GM19328 (cell line): ENCODE measurements around the gene LRRC45.
"Not testable (repeated sequence)": the region's sequence is repeated elsewhere in the genome, so short reads cannot be mapped to it uniquely, and the experiment has no call there.

Experiments
- ATAC-seq: cut with Tn5 transposase; IDR thresholded peaks from one replicate; pipeline ENCODE4 v1.9.1; 2021; ENCODE audit warnings: mild to moderate bottlenecking, moderate library complexity; ENCODE audit not compliant: unreplicated experiment

Gene LRRC45

DNA sequence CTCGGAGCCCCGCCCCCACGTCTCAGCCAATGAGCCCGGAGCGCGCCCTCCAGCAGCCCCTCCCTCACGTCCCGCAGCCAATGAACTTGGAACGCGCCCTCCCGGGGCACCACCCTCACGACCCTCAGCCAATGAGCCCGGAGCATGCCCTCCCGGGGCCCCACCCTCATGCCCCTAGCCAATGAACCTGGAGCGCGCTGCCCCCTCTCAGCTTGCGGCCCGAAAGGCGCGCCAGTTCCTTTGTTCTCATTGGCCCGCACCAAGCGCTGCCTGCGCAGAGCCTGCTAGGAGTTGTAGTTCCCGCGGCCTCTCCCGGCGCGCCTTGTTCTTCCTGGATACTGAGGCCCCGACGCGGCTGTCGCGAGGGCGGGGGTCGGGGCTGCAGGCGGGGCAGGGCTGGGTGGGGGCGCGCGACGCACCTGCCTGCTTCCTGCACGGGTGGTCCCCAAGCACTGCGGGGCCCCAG, at the start of gene LRRC45:
Gene LRRC45 (plus strand): TSS at position 325 of the 466 bp plus-strand sequence. CDS start 339 bp downstream, outside the sequence.
- ATAC-seq: peak; percentile 82

DNA sequence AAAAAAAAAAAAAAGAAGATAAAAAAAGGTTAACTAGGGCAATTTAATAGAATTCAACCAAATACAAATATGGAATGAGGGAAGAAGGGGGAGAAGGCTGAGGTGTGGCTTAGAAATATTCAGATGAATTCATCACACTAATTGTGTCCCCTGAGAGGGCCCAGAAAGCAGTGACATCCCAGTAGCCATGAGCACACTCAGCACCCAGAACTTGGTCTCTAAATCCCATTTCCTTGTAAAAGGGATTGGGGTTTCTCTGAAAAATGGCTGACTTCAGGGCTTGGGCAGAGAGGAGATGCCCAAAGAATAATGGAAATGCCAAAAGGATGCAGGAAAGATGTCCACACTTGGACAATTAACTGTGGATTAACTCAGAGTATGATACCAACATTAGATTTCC, 49.7 kb upstream of the LRRC45 start:
- ATAC-seq: no peak

DNA sequence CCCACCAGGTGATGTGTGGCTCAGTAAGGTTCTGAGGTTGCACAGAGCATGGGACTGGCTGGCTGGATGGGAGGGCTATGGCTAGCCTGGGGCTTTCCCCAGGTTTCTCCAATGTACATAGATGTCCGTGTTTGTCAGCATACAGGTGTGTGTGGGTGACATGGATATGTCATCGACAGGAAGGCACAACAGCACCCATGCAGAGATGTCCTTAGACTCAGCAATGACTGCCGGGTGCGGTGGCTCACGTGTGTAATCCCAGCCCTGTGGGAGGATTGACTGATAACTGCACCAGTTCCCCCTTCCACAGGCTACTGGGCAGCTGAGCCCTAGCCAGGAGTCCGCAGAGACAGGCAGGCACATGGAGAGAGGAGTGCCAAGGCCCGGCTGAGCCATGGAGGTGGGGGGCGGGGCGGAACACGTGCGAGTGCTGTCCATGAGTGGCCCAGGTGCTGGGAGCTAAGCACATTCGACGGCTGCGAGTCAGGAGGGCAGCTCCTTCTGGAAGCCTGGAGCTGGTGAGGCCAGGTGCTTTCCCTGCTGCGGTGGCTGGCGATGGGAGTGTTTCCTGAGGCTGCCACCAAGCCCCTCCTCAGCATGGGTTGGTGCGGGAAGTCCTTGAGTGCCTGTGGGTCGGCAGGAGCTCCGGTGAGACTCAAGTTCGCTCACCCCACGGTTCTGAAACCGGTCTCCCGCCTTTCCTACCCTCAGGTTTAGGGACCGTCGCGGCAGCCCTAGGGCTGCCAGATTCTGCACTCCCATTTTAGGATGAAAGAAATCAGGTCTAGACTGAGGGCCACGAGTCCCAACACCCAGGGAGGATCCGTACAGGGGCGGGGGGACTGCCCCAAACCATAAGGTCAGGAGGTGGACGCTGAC, 46.5 kb upstream of the LRRC45 start:
- ATAC-seq: no peak

DNA sequence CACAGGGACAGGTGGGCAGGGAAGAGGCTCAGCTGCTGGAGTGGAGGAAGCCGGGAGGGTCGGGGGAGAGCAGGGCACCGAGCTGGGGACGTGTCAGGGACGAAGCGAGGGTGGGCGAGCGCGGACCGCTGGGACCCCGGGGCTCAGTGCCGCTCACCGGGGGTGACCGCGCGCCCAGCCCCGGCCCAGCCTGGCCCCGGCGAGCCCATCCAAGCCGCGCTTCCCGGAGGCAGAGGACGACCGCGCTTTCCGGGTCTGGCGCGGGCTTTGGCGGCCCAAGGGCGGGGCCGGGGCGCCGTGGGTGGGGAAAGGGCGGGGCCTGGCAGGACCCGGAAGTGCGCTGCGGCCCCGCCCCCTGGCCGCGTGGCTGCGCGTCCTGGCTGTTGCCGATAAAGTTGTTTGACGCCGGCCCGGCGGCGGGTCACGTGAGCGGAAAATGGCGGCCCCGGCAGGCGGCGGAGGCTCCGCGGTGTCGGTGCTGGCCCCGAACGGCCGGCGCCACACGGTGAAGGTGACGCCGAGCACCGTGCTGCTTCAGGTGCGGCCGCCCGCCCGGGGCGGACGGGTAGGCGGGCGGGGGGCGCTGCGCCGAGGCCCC, 45.8 kb upstream of the LRRC45 start, which contains the start of gene ASPSCR1:
Gene ASPSCR1 (plus strand): TSS at position 419 of the 598 bp plus-strand sequence. CDS start 18 bp downstream, at position 437.
- peak; percentile 81 for ATAC-seq

DNA sequence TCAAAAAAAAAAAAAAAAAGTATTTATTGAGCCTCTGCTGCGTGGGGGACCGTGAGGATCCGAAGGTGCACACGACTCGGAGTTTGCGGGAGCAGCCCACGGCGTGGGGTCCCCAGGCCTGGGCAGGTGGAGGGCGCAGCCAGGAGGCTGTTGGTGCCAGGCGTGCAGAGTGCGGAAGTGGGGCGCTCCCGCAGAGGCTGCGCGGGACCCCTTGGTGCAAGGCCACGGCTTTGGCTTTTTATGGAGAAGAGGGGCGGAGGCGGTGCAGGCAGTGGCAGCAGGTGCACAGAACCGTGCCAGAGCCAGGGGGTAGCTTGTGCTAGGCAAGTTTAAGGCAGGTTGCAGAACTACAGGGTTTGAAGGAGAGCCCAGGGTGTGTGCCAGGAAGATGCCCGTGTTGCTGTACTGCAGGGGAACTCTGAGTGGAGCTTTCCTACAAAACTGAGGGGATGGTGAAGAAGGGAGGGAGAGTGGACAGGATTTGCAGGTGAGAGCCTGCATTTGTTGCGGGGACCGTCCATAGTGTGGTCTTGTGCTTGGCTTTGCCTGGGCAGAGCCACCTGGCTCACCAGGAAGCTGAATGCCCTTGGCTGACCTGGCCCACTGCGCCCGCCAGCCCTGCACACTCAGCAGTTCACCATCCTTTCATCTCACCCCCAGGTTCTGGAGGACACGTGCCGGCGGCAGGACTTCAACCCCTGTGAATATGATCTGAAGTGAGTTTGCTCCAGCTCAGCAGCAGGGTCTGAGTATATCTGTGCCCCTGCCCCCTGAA, 44.4 kb upstream of the LRRC45 start:
- no peak for ATAC-seq

DNA sequence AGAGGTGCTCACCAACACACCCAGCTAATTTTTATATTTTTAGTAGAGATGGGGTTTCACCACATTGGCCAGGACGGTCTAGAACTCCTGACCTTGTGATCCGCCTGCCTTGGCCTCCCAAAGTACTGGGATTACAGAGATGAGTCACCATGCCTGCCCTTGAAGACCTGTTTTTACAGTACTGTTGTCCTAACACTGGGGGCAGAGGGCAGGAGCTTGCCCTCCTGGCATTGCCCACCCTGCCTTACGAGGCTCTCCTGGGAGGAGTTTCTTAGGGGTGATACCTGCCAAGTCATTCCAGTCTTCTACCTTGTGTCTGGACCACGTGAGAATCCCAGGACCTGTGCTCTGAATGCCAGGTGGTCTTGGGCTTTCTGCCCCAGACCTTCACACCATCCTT, 43.0 kb upstream of the LRRC45 start:
- no peak for ATAC-seq

DNA sequence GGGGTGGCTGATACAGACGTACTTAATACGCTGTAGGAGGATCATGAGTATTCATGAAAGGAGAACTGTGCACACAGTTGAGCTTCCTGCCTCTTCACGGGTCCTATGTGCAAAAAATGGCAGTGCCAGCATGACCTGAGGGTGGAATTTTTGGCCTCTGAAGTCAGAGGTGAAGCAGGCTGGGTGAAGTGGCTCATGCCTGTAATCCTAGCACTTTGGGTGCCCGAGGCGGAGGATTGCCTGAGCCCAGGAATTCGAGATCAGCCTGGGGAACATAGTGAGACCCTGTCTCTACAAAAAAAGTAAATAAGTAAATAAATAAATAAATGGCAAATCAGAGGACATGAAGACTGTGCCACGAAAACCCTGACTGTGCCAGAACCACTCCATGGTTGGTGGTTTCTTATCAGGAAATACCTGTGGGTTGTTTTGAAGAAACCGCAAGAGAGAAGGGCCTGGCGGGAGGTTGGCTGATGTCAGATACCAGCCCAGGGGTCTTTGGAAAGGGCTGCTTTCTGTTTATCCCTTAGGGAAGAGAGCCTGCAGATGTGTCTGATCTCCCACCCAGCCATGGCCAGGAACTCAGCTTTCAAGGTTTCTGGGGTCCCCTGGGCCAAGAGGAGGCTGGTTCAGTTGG, 42.3 kb upstream of the LRRC45 start:
- no peak for ATAC-seq

DNA sequence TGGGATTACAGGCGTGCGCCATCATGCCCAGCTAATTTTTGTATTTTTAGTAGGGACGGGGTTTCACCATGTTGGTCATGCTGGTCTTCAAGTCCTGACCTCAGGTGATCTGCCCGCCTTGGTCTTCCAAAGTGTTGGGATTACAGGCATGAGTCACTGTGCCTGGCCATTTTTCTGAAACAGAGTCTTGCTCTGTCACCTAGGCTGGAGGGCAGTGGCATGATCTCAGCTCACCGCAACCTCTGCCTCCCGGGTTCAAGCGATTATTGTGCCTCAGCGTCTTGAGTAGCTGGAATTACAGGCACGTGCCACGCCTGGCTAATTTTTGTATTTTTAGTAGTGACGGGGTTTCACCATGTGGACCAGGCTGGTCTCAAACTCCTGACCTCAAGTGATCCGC, 41.6 kb upstream of the LRRC45 start:
- not testable (repeated sequence) for ATAC-seq

DNA sequence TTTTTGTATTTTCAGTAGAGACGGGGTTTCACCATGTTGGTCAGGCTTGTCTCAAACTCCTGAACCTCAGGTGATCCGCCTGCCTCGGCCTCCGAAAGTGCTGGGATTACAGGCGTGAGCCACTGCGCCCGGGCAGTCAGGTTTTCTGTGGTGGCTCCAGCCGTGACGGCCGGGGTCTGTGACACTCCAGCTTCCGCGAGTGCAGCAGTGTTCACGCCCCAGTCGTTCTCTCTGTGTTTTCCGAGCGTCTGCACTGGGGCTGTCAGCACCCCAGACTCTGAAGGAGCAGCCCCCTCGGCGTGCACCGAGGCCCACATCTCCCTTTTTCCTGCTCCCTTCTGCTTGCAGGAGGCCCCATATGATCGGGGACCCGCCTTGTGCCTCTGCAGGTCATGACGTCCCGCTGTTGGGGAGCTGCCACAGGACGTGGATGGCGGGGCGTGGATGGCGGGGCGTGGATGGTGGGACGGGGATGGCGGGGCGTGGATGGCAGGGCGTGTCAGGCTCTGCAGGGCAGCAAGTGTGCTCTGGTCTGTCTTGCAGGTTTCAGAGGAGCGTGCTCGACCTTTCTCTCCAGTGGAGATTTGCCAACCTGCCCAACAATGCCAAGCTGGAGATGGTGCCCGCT, 40.0 kb upstream of the LRRC45 start:
- ATAC-seq: no peak

DNA sequence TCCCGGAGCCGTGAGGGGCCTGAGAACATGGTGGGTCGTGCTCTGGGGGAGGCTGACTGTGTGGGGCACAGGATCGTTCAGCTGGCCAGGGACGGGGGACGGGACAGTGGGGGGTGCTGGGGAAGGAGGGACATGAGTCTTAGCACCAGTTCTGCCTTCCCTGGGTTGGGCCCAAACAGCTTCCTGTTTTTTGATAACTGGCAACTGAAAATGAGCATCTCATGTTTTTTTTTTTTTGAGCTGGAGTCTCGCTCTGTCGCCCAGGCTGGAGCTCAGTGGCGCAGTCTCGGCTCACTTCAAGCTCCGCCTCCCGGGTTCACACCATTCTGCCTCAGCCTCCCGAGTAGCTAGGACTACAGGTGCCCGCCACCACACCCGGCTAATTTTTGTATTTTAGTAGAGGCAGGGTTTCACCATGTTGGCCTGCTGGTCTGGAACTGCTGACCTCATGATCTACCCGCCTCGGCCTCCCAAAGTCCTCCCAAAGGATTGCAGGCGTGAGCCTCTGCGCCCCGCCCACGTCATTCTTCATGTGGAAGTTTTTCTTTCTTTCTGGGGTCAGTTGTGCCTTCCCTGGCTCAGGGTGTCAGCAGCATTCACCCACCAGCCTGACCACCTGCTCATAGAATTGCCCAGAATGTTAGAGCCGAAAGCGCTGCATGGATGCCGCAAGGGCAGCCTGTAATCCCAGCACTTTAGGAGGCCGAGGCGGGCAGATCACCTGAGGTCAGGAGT, 39.3 kb upstream of the LRRC45 start:
- ATAC-seq: no peak

DNA sequence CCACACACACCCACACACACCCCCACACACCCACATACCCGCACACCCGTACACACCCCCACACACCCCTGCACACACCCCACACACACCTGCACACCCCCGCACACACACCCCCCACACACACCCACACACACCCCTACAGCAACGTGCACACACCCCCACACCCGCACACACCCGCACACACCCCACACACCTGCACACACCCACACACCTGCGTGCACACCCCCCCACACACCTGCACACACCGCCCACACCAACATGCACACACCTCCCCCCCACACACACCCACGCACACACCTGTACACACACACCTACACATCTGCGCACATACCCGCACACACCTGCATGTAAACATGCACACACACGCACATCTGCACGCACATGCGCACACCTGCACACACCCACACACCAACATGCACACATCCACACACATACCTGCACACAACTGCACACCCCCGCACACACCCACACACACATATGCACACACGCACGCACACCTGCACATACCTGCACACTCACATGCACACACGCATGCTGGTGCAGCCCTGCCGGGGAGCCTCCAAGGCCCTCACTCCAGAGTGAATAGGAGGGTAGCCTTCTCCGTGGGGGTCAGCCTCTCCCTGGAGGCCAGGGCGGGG, 38.2 kb upstream of the LRRC45 start:
- ATAC-seq: no peak

DNA sequence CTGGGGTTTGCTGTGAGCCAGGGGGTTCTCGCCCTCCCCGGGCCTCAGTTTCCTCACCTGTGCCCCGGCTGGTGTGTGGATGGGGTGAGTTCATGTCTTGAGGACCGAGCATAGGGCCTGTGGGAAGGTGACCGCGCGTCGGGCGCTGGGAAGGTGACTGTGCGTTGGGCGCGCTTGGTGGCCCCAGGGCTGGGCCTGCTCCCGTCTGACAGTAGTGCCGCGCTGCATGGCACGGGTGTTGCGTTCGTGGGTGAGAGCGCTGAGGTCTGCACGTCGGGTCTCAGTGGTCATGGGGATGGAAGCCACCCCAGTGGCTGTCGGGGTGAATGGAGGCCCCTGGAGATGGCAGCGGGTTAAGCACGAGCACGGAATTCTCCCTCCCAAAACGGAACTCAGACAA, 36.5 kb upstream of the LRRC45 start:
- ATAC-seq: no peak

DNA sequence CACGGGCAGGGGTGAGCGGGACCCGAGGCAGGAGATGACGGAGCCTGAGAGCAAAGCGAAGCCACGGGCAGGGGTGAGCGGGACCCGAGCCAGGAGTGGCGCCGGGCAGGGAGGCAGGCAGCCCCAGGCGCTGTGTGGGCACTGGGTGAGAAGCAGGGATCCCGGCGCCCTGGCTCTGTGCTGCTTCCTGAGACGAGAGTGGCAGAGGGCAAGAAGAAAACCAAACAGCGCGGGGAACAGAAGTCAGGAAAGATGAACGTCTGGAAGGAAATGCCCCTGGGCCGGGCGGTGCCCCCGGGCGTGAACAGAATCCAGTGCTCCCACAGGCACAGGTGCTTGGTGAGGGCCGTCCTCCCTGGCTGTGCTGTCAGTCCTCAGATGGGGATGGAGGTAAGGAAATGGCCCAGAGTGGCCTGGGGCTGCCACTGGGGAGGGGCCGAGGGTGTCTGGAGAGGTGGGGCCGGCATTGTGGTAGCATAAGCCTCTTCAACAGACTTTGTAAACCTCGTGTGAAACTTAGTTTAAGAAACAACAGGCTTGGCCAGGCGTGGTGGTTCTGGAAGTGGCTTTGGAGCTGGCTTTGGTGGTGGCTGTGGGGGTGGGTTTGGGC, 35.8 kb upstream of the LRRC45 start:
- ATAC-seq: no peak

DNA sequence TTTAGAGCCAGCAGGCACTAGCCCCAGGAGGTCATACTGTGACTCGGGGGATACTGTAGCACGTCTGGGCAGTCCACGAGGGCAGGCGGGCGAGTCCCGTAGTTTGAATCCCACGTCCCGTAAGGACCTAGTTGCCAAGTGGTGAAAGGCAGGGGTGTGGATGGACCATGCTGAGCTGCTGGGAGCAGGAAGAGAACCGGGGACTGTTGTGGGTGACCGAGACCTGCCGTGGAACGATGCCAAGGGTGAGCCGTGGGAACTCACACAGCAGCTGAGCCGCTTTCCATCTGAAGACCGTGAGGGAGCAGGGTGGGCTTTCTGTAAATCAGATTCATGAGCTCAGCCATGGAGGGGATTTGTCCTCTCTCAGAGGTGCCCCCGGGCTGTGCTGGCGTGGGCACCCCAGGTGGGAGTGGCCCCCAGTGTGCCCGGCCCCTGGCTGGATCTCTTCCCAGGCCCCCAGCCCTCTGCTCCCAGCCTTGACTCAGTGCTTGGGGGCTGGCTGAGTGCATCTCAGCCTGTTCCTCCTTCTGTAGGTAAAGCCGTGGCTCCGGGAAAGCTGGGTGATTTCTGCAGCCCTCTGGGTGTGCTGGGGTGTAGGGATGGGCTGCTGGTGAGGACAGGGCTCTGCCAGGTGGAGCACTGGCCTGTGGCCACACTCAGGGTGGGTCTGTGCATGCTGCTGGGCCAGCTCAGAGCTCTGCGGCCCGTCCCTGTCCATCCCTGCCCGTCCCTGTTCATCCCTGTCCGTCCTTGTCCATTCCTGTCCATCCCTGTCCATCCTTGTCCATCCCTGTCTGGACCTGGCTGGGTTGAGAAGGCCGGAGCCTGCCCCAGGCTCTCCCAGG, 32.0 kb upstream of the LRRC45 start:
- ATAC-seq: no peak

DNA sequence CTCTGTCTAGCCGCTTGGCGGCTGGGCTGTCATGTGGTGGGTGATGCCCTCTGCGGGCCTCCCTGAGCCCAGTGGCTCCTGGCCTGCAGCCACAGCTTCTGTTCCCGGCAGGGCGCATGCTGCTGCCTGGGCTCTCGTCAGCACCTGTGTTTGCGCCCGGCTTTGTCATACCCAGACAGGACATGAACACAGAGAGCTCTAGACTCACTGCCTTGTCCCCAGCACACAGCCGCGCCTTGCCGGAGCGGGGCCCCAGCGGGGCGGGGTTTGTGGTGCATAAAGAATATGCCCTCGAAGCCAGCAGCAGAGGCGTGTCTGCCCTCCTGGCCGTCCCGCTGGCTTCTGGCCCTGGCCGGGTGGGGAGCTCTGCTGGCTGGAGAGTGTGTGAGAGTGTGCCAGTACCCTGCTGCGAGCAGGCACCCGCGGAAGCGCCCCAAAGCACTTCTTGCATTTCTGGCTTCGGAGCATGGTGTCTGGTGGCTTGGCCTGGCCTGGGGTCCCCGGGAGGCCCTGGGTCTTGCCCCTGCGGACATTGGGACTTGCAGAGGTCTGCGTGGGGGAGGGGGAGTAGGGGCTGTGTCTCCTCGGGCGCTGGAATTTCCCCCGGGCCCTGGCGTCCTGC, 31.3 kb upstream of the LRRC45 start:
- ATAC-seq: no peak

DNA sequence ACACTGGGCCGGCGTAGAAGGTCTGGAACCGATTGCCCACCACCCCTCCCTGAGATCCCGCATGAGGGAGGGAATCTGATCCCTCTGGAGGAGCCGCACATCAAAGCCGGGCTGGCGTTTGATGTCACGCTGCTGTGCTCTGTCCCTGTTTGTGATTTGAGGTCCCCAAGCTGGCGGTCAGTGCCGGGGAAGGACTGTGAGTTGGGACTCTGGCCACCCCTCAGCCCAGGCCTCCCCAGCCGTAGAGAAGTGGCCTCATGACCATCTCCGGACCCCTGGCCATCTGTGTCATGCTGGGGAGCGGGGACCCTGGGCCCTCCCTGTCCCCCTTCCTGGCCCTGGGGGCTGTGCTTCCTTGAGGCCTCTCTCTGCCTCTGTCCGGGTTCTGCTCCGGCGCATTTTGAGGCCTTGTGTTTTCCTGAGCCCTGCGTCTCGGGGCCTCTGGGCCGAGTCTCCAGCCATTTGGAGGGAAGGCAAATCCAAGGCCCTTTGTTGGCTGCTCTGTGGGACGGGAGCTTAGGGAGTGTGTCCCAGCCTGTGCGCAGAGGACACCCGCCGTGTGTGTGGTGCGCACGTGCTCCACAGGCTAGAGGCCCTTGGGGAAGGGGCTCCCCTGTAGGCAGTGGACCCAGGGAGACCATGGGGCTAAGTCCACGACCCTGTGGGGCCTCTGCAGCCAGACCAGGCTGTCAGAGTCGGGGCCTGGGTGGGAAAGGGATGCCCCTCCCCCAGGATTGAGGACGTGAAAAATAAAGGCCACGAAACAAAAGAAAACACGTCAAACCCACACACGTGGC, 30.6 kb upstream of the LRRC45 start:
- no peak for ATAC-seq
